Fibroblast of mammary gland (primary cell): ENCODE measurements around the gene XRCC5.
A peak's percentile ranks its signal among the peaks of the same experiment; 100 is the strongest.

ENCODE experiments used
- DNase-seq: peaks from one replicate; pipeline ENCODE4 v3.0.0-alpha.2; 2010; ENCODE audit warnings: low read depth
- H3K4me3 ChIP-seq: 2 replicates; pipeline ENCODE4 v1.5.1; 2011; ENCODE audit warnings: low read depth, mild to moderate bottlenecking, low read length, moderate library complexity; ENCODE audit not compliant: control insufficient read depth
- CTCF ChIP-seq: conservative IDR thresholded peaks from 2 replicates; pipeline ENCODE4 v1.5.1; 2011; ENCODE audit warnings: low read depth, low read length, inconsistent platforms; ENCODE audit not compliant: control insufficient read depth, insufficient read depth

XRCC5 gene

GRCh38 chr2:216147172-216148131 is 38.3 kb downstream of the XRCC5 start:
- DNase-seq = no peak
- no peak overlapping the region for H3K4me3 ChIP-seq
- TF ChIP-seq CTCF = no peak

GRCh38 chr2:216148983-216149382 is 39.8 kb downstream of the XRCC5 start:
- no peak for DNase-seq
- H3K4me3 ChIP-seq = no peak overlapping the region
- no peak for TF ChIP-seq CTCF

- no peak for TF ChIP-seq CTCF
- no peak overlapping the region for H3K4me3 ChIP-seq
- DNase-seq = peak; percentile 24
Measured at GRCh38 chr2:216149741-216150140, 40.6 kb downstream of the XRCC5 start.

- DNase-seq = peak; percentile 18
- peak; percentile 16 for TF ChIP-seq CTCF
- no peak overlapping the region for H3K4me3 ChIP-seq
Measured at GRCh38 chr2:216151313-216152025, 42.3 kb downstream of the XRCC5 start.

GRCh38 chr2:216155954-216156353 is 46.8 kb downstream of the XRCC5 start:
- DNase-seq = no peak
- H3K4me3 ChIP-seq = no peak overlapping the region
- TF ChIP-seq CTCF = no peak

GRCh38 chr2:216156822-216157221 is 47.7 kb downstream of the XRCC5 start:
- TF ChIP-seq CTCF = no peak
- no peak overlapping the region for H3K4me3 ChIP-seq
- DNase-seq = no peak
